HCT116 (cell line): ENCODE data around the gene MFSD6.

ENCODE experiments used
- CEBPB ChIP-seq: IDR thresholded peaks from 2 replicates; pipeline ENCODE4 v1.6.1; 2012; ENCODE audit warnings: low read depth
- CTCF ChIP-seq, 3 experiments: fragments of 200-600 bp in 1 of 3; sonication (generic) in 1 of 3; IDR thresholded peaks in 2 of 3; conservative IDR thresholded peaks in 1 of 3; 2 replicates each; pipeline ENCODE4 v1.5.1; 2012 to 2017; ENCODE audit warnings: low read depth in 2 of 3, low read length in 2 of 3, antibody characterized with exemption in 1 of 3, borderline replicate concordance in 1 of 3, control low read depth in 1 of 3, mild to moderate bottlenecking in 1 of 3, mixed read lengths in 1 of 3, mixed run types in 1 of 3, moderate library complexity in 1 of 3; ENCODE audit not compliant: insufficient read depth in 1 of 3
- EZH2 ChIP-seq: fragments of 200-600 bp; sonication (generic); IDR thresholded peaks from 2 replicates; pipeline ENCODE4 v1.6.1; 2017; ENCODE audit warnings: antibody characterized with exemption, mixed run types
- EZH2phosphoT487 ChIP-seq: fragments of 200-600 bp; IDR thresholded peaks from 2 replicates; pipeline ENCODE4 v1.6.1; 2018; ENCODE audit warnings: antibody characterized with exemption, borderline replicate concordance
- POLR2A ChIP-seq: IDR thresholded peaks from 2 replicates; pipeline ENCODE4 v1.7.0; 2011; ENCODE audit warnings: borderline replicate concordance; ENCODE audit not compliant: insufficient read depth, insufficient read length; ENCODE audit errors: extremely low read depth
- POLR2AphosphoS5 ChIP-seq: IDR thresholded peaks from 2 replicates; pipeline ENCODE4 v1.6.1; 2011; ENCODE audit warnings: mild to moderate bottlenecking, low read depth, low read length, moderate library complexity
- RAD21 ChIP-seq: IDR thresholded peaks from 2 replicates; pipeline ENCODE4 v1.6.1; 2012; ENCODE audit warnings: low read depth, mild to moderate bottlenecking
- REST ChIP-seq: IDR thresholded peaks from 2 replicates; pipeline ENCODE4 v1.6.1; 2012; ENCODE audit warnings: low read depth
- SIN3A ChIP-seq: IDR thresholded peaks from 2 replicates; pipeline ENCODE4 v1.6.1; 2012; ENCODE audit warnings: low read depth
- SP1 ChIP-seq: IDR thresholded peaks from 2 replicates; pipeline ENCODE4 v1.6.1; 2012; ENCODE audit warnings: low read depth
- TCF7L2 ChIP-seq: IDR thresholded peaks from 2 replicates; pipeline ENCODE4 v1.7.0; 2011; ENCODE audit warnings: borderline replicate concordance, inconsistent platforms; ENCODE audit not compliant: insufficient read depth, insufficient read length; ENCODE audit errors: extremely low read depth
- YY1 ChIP-seq: IDR thresholded peaks from 2 replicates; pipeline ENCODE4 v1.6.1; 2011; ENCODE audit warnings: low read length, low read depth, moderate library complexity, mild to moderate bottlenecking; ENCODE audit not compliant: insufficient replicate concordance; ENCODE audit errors: extremely low read depth
- ZBTB33 ChIP-seq: IDR thresholded peaks from 2 replicates; pipeline ENCODE4 v1.6.1; 2011; ENCODE audit warnings: mild to moderate bottlenecking, low read length, moderate library complexity; ENCODE audit not compliant: insufficient replicate concordance; ENCODE audit errors: extremely low read depth
- ZNF274 ChIP-seq: fragments of 200-500 bp; sonication (Bioruptor generic); IDR thresholded peaks from 2 replicates; pipeline ENCODE4 v1.6.1; 2014; ENCODE audit warnings: mild to moderate bottlenecking, low read depth, low read length, inconsistent platforms

DNA sequence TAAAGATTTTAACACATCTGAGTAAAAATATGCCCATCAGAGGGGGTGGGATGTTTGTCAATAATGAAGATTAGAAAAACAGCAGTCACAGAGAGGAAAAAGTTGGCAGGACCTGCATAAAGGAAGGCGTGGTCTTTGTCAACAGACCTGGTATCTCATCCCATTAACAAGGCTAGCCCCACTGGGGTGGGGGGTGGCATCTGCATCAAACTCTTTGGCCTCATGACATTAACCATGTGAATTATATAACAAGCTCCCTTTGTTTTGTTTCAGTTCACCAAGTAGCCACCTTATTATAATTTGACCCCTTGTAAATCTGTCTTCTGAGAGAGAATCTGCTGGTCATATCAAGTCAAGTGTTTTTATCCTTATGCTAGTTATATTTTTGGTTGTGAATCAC lies 97.5 kb downstream of the MFSD6 start:
- no peak for TF ChIP-seq EZH2phosphoT487
- no peak for TF ChIP-seq CTCF (IDR thresholded peaks at IDR 0.05 in 2 of 3, conservative IDR thresholded peaks at IDR 0.05 in 1 of 3; ENCODE audit: borderline replicate concordance in 1 of 3, insufficient read depth in 1 of 3, low read depth in 2 of 3, low read length in 2 of 3)
- TF ChIP-seq YY1: no peak
- TF ChIP-seq POLR2A: no peak
- TF ChIP-seq ZNF274: no peak
- TF ChIP-seq POLR2AphosphoS5: no peak
- no peak for TF ChIP-seq CEBPB
- TF ChIP-seq REST: no peak
- TF ChIP-seq ZBTB33: no peak
- TF ChIP-seq SIN3A: no peak
- no peak for TF ChIP-seq RAD21
- TF ChIP-seq EZH2: no peak
- TF ChIP-seq SP1: no peak
- TF ChIP-seq TCF7L2: no peak
